ENCODE results near the gene FOXP1. TPM values are rescaled to one million over a fixed set of nuclear protein-coding genes. Genes with fewer than 3 reads are reported as not detected.

FOXP1 gene
- polyA plus RNA-seq, 1 donor (not counting 4 experiments of a cell fraction or from before 2014, with no cell fraction given), result 14.6 TPM

DNA sequence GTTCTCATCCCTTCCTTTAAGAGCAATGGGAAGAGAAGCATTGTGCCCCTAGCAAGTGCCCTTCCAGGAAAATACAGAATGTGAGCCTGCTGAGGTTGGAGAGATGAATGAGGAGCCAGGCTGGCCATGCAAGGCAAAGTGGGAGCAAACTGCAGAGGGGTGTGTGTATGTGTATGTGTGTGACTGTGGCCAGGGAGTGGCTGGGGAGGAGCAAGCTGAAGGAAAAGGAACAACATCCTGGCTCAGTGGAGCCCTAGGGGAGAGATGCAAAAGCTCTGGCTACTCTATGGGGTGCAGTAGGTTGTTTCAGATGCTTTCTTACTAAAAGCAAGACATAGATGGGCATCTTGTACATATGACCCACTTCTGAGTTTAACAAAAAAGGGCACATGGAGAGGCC lies 20.6 kb downstream of the FOXP1 start:
- Histone ChIP-seq H3K4me3 (ENCODE audit: control insufficient read depth in 2 of 3, extremely low read depth in 1 of 3, insufficient read depth in 2 of 3, low read depth in 1 of 3, low read length in 3 of 3) (no peak overlapping the region), H3K27ac (ENCODE audit: control insufficient read depth, insufficient read depth, low read length) (no peak overlapping the region), H3K9me3 (ENCODE audit: control insufficient read depth, low read depth, low read length) (peaks cover 1% of the 10 kb centered on the region), H2AFZ (ENCODE audit: control insufficient read depth, low read length) (no peak overlapping the region), H3K27me3 (ENCODE audit: control insufficient read depth, extremely low read depth, insufficient read depth, low read length) (no peaks in the 10 kb centered on the region), H3K9ac (ENCODE audit: control insufficient read depth, extremely low read depth, insufficient read depth, low read length) (no peak overlapping the region), H4K20me1 (ENCODE audit: control insufficient read depth, extremely low read depth, insufficient read depth, low read length) (no peaks in the 10 kb centered on the region), H3K36me3 (ENCODE audit: control insufficient read depth in 2 of 2, extremely low read depth in 1 of 2, insufficient read depth in 2 of 2, low read length in 2 of 2) (no peaks in the 10 kb centered on the region), H3K4me2 (ENCODE audit: control insufficient read depth, extremely low read depth, insufficient read depth, low read depth, low read length) (no peak overlapping the region), H3K9me1 (ENCODE audit: control insufficient read depth, extremely low read depth, insufficient read depth, low read length) (no peaks in the 10 kb centered on the region), H3K79me2 (ENCODE audit: control insufficient read depth, insufficient read depth, low read length) (no peaks in the 10 kb centered on the region), H3K4me1 (ENCODE audit: control insufficient read depth, extremely low read depth, insufficient read depth, low read length) (peaks cover 20% of the 10 kb centered on the region)
- DNase-seq (ENCODE audit: low read depth, low spot score) (no peak), FAIRE-seq (no peak)
- dilution Hi-C loops (cut with MboI; ENCODE audit: extremely low pct_ligation_motif_present, low sequenced_read_pairs), result no loop called here
- TF ChIP-seq EZH2 (IDR thresholded peaks at IDR 0.05; ENCODE audit: low read length), result no peak
- TF ChIP-seq, protein P1, sequence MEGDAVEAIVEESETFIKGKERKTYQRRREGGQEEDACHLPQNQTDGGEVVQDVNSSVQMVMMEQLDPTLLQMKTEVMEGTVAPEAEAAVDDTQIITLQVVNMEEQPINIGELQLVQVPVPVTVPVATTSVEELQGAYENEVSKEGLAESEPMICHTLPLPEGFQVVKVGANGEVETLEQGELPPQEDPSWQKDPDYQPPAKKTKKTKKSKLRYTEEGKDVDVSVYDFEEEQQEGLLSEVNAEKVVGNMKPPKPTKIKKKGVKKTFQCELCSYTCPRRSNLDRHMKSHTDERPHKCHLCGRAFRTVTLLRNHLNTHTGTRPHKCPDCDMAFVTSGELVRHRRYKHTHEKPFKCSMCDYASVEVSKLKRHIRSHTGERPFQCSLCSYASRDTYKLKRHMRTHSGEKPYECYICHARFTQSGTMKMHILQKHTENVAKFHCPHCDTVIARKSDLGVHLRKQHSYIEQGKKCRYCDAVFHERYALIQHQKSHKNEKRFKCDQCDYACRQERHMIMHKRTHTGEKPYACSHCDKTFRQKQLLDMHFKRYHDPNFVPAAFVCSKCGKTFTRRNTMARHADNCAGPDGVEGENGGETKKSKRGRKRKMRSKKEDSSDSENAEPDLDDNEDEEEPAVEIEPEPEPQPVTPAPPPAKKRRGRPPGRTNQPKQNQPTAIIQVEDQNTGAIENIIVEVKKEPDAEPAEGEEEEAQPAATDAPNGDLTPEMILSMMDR (optimal IDR thresholded peaks at IDR 0.05 in 1 of 3, IDR thresholded peaks at IDR 0.05 in 1 of 3, conservative IDR thresholded peaks at IDR 0.05 in 1 of 3; ENCODE audit: extremely low read depth in 1 of 3, insufficient read depth in 2 of 3, low read length in 3 of 3), result no peak

DNA sequence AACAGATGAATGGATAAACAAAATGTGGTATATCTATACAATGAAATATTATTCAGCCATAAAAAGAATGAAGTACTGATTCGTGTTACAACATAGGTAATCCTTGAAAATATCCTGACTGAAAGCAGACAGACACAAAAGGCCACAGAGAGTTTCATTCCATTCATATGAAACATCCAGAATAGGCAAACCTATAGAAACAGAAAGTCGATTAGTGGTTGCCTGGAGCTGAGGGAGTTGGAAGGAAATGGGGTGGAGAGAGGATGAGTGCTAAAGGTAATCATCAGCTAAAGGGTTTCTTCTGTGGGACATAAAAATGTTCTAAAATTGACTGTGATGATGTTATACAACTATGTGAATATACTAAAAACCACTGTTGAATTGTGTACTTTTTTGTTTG lies 22.9 kb downstream of the FOXP1 start:
- H3K79me2 ChIP-seq (ENCODE audit: control insufficient read depth, insufficient read depth, low read length), result no peaks in the 10 kb centered on the region
- H3K9ac ChIP-seq (ENCODE audit: control insufficient read depth, extremely low read depth, insufficient read depth, low read length), result no peak overlapping the region
- DNase-seq (ENCODE audit: low read depth, low spot score) (no peak), FAIRE-seq (peak; percentile 55)
- no peak overlapping the region for H2AFZ ChIP-seq (ENCODE audit: control insufficient read depth, low read length)
- TF ChIP-seq, protein P1 (optimal IDR thresholded peaks at IDR 0.05 in 1 of 3, IDR thresholded peaks at IDR 0.05 in 1 of 3, conservative IDR thresholded peaks at IDR 0.05 in 1 of 3; ENCODE audit: extremely low read depth in 1 of 3, insufficient read depth in 2 of 3, low read length in 3 of 3), result no peak
- TF ChIP-seq EZH2 (IDR thresholded peaks at IDR 0.05; ENCODE audit: low read length), result no peak
- dilution Hi-C loops (cut with MboI; ENCODE audit: extremely low pct_ligation_motif_present, low sequenced_read_pairs), result no loop called here
- H3K9me1 ChIP-seq (ENCODE audit: control insufficient read depth, extremely low read depth, insufficient read depth, low read length), result no peaks in the 10 kb centered on the region
- H3K4me1 ChIP-seq (ENCODE audit: control insufficient read depth, extremely low read depth, insufficient read depth, low read length), result peaks cover 20% of the 10 kb centered on the region
- H3K4me3 ChIP-seq (ENCODE audit: control insufficient read depth in 2 of 3, extremely low read depth in 1 of 3, insufficient read depth in 2 of 3, low read depth in 1 of 3, low read length in 3 of 3), result no peak overlapping the region
- H3K4me2 ChIP-seq (ENCODE audit: control insufficient read depth, extremely low read depth, insufficient read depth, low read depth, low read length), result no peak overlapping the region
- peaks cover 1% of the 10 kb centered on the region for H3K9me3 ChIP-seq (ENCODE audit: control insufficient read depth, low read depth, low read length)
- no peaks in the 10 kb centered on the region for H3K27me3 ChIP-seq (ENCODE audit: control insufficient read depth, extremely low read depth, insufficient read depth, low read length)
- no peaks in the 10 kb centered on the region for H3K36me3 ChIP-seq (ENCODE audit: control insufficient read depth in 2 of 2, extremely low read depth in 1 of 2, insufficient read depth in 2 of 2, low read length in 2 of 2)
- no peaks in the 10 kb centered on the region for H4K20me1 ChIP-seq (ENCODE audit: control insufficient read depth, extremely low read depth, insufficient read depth, low read length)
- no peak overlapping the region for H3K27ac ChIP-seq (ENCODE audit: control insufficient read depth, insufficient read depth, low read length)

All from keratinocyte (primary cell).